NCI-H345 treated with DMSO at 0.1 percent for 48 hours (cell line): ENCODE measurements around the gene TENT4B.
"Not testable (repeated sequence)": the region's sequence is repeated elsewhere in the genome, so short reads cannot be mapped to it uniquely, and the experiment has no call there.

Experiments
- DNase-seq: peaks from one replicate; lab custom pipeline; 2025; ENCODE audit not compliant: unreplicated experiment; lab: John Stamatoyannopoulos, UW

Gene TENT4B

DNA sequence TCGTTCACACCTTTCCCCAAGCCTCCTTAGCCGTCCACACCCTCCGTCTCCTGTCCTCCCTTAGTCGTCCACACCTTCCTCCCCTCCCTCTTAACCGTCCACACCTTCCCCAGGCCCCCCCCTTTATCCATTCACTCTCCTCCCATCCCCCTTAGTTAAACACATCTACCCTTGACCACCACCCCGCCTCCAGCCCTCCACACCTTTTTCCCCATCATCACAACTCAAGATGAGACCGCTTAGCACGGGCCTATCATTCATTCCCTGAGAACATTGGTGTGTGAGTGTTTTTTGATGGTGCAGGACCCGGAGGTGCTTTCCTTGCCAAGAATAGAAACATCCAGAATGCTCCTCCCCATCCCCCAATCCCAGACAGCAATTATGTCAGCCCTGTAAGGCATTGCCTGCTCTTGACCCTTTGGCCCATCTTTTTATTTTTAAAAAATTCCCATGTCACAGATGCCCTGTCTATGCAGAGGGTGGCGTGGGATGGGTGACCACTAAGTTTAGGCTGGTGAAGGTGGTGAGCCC, 1.4 kb downstream of the TENT4B start:
- no peak for DNase-seq

GRCh38 chr16:50155925-50156324, 2.8 kb downstream of the TENT4B start:
- DNase-seq, result no peak

DNA sequence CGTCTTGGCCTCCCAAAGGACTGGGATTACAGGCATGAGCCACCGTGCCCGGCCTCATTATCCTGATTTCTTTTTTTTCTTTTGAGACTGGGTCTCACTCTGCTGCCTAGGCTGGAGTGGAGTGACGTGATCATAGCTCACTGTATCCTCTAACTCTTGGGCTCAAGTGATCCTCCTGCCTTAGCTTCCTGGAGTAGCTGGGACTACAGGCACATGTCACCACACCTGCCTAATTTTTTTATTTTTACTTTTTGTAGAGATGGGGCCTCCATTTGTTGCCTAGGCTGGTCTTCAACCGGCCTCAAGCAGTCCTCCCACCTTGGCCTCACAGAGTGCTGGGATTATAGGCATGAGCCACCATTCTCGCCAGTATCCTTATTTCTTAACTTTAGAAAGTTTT, 3.5 kb downstream of the TENT4B start:
- no peak for DNase-seq

GRCh38 chr16:50160495-50161164, 7.5 kb downstream of the TENT4B start:
- DNase-seq, result no peak

- DNase-seq, result no peak
These were observed 8.8 kb downstream of the TENT4B start for GRCh38 chr16:50161950-50162349.

- DNase-seq, result no peak
These were observed 12.4 kb downstream of the TENT4B start for GRCh38 chr16:50165473-50165872.

GRCh38 chr16:50166511-50167500, 13.7 kb downstream of the TENT4B start:
- DNase-seq, result no peak

- no peak for DNase-seq
These were observed 14.4 kb downstream of the TENT4B start for GRCh38 chr16:50167556-50167955.

GRCh38 chr16:50169555-50170096, 16.5 kb downstream of the TENT4B start:
- DNase-seq, result no peak

- not testable (repeated sequence) for DNase-seq
These were observed 18.7 kb downstream of the TENT4B start for GRCh38 chr16:50171773-50172172.

DNA sequence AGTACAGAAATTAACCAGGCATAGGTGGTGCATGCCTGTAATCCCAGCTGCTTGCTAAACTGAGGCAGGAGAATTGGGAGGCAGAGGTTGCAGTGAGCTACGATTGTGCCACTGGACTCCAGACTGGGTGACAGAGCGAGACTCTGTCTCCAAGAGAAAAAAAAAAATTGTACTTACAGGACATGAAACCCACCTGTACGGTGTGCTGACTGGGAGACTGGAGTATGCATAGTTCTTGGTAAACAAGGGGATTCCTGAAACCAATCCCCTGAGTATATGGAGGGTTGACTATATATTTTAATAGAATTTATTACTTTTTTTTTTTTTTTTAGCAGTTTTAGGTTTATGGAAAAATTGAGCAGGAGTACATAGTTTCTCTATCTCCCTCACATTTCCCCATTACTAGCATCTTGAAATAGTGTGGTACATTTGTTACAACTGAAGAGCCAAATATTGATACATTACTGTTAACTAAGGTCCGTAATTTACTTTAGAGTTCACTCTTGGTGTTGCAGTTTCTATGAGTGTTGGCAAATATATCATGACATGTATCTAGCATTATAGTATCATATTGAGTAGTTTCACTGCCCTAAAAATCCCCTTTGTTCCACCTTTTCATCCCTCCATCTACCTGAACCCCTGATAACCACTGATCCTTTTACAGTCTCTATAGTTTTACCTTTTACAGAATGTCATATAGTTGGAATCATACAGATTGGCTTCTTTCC, 19.3 kb downstream of the TENT4B start:
- no peak for DNase-seq

DNA sequence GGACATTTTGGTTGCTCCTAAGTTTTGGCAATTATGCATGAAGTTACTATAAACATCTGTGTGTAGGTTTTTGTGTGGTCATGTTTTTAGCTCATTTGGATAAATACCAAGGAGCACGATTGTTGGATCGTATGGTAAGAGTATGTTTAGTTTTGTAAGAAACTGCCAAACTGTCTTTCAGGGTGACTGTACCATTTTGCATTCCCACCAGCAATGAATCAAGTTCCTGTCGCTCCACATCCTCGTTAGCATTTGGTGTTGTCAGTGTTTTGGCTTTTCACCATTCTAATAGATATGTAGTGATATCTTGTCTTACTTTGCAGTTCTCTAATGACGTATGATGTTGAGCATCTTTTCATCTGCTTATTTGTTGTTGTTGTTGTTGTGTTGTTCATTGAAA, 20.2 kb downstream of the TENT4B start:
- DNase-seq, result no peak

GRCh38 chr16:50178491-50178941, 25.4 kb downstream of the TENT4B start:
- no peak for DNase-seq

DNA sequence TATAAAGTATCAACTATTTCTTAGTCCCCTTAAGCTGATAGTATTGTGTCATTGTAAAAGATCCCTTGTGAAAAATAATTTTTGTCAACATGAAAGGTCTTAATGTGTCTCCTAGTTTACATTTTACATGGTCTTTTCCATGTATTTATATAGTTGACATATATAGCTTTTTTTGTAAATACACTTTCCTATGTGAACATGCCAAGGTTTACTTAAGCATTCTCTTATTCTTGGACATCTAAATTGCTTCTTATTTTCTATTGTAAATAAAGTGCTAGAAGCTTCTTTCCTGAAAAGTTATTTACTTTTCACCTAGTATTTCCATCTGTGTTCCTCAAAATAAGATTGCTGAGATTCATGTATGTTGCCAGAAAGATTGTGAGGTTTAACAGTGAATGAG, 29.3 kb downstream of the TENT4B start:
- DNase-seq, result no peak

DNA sequence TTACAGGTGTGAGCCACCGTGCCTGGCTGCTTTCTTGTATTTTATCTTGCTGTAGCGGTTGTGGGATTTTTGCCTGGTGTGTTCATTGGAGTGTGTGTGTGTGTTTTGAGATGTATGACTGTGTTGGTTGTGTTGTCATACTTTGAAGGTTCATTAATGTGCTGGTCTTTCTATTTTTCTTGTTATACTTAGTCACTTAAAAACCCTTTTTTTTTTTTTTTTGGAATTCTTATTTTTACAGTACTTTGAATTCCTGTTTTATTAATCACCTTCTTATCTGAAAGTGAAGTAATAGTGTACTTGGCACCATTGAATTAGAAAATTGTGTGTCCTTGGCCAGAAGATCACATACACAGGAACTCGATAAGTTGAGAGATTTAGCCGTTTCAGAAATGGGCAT, 30.2 kb downstream of the TENT4B start:
- no peak for DNase-seq

GRCh38 chr16:50185005-50185505, 31.9 kb downstream of the TENT4B start:
- DNase-seq, result no peak

DNA sequence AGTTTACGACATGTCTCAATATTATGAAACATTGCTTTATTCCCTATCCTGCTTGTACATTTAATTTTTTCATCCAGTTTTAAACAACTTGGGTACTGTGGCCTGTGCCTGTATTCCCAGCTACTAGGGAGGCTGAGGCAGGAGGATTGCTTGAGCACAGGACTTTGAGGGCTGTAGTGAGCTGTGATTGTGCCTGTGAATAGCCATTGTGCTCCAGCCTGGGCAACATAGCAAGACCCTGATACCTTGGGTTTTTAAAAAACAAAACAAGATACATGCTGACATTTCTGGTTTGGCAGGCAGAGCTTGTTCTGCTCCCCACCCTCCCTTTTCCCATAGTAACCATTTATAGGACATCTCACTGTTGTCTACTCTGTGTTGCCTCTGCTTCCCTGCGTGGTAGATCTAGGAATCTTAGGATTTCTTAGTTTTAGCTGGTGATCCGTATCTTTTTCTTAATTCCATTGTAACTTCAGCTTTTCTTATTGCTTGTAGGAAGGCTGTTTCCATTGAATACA, 35.6 kb downstream of the TENT4B start:
- no peak for DNase-seq

GRCh38 chr16:50190292-50190691, 37.2 kb downstream of the TENT4B start:
- no peak for DNase-seq

- no peak for DNase-seq
These were observed 39.4 kb downstream of the TENT4B start for GRCh38 chr16:50192386-50193050.

- DNase-seq, result no peak
These were observed 40.5 kb downstream of the TENT4B start for GRCh38 chr16:50193594-50193993.
